ENCODE results near the gene MED12L. TPM values are rescaled to one million over a fixed set of nuclear protein-coding genes. Genes with fewer than 3 reads are reported as not detected.

Gene MED12L
- total and polyA plus RNA-seq, 10 of the 15 experiments (the other 5 are each of a cell fraction or from before 2014, with no cell fraction given): 0.01 to 0.06 (median 0.03) TPM; not detected in 2

GRCh38 chr3:151320131-151320530 lies 234.7 kb downstream of the MED12L start:
- WGBS (ENCODE audit: insufficient coverage, insufficient replicate concordance, low lambda C conversion rate, missing lambda C conversion rate): 2% methylated on average over 2 of the region's 2 CpGs

DNA sequence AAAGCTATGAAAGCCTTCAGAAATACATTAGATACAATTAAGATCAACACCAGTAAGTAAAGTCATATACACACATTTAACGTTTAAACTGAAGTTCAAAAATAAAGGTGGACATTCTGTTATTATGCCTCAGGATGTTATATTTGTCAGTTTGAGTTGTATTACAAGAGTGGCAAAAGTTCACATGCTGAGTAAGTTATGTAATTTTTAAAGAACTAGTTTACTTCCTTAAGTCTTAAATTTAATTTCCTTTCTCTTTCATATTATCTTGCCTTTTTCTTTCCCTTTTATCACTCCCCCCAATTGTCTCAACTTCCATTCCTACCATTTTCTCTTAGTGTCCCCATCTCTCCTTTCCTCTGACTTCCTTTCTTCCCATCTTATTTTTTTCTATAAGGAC lies 236.1 kb downstream of the MED12L start:
- FAIRE-seq: no peak

More at GRCh38 chr3:151320131-151320530, 234.7 kb downstream of the MED12L start:
- Histone ChIP-seq H3K36me3 (ENCODE audit: control insufficient read depth in 2 of 2, insufficient read depth in 2 of 2, low read length in 1 of 2) (no peaks in the 10 kb centered on the region), H3K4me2 (ENCODE audit: control insufficient read depth, insufficient read depth) (no peak overlapping the region), H2AFZ (ENCODE audit: control insufficient read depth, low read depth, low read length) (no peak overlapping the region), H3K9ac (ENCODE audit: control insufficient read depth, insufficient read depth, low read length) (no peak overlapping the region), H3K9me3 (replicated peaks; ENCODE audit: control insufficient read depth, insufficient read depth, low read length) (no peaks in the 10 kb centered on the region), H3K4me1 (ENCODE audit: control insufficient read depth, insufficient read depth, low read length) (no peaks in the 10 kb centered on the region), H3K27ac (ENCODE audit: control insufficient read depth, insufficient read depth) (no peak overlapping the region), H3K79me2 (ENCODE audit: control insufficient read depth, insufficient read depth, low read length) (no peaks in the 10 kb centered on the region), H3K27me3 (replicated peaks in 1 of 2; ENCODE audit: control insufficient read depth in 2 of 2, insufficient read depth in 2 of 2, low read length in 1 of 2) (no peaks in the 10 kb centered on the region; a peak in 2 of 4 replicates), H3K4me3 (no peak overlapping the region), H4K20me1 (ENCODE audit: control insufficient read depth, insufficient read depth) (no peaks in the 10 kb centered on the region)
- CTCF ChIA-PET: no interaction called here
- POLR2A ChIA-PET: no interaction called here
- BruUV-seq (replicated peaks): no TSS peak
- FAIRE-seq (no peak), DNase-seq (ENCODE audit: low read depth, low spot score) (no peak), ATAC-seq (no peak)
- RAD21 ChIA-PET (ENCODE audit: unreplicated experiment): no interaction called here
- in situ Hi-C loops (cut with MboI) (no loop called here), intact Hi-C loops (cut with micrococcal nuclease; ENCODE audit: unreplicated experiment) (no loop called here)
- TF ChIP-seq, protein P1, sequence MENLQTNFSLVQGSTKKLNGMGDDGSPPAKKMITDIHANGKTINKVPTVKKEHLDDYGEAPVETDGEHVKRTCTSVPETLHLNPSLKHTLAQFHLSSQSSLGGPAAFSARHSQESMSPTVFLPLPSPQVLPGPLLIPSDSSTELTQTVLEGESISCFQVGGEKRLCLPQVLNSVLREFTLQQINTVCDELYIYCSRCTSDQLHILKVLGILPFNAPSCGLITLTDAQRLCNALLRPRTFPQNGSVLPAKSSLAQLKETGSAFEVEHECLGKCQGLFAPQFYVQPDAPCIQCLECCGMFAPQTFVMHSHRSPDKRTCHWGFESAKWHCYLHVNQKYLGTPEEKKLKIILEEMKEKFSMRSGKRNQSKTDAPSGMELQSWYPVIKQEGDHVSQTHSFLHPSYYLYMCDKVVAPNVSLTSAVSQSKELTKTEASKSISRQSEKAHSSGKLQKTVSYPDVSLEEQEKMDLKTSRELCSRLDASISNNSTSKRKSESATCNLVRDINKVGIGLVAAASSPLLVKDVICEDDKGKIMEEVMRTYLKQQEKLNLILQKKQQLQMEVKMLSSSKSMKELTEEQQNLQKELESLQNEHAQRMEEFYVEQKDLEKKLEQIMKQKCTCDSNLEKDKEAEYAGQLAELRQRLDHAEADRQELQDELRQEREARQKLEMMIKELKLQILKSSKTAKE (IDR thresholded peaks at IDR 0.05; ENCODE audit: low read depth, poor library complexity, severe bottlenecking): no peak
- TF ChIP-seq NR2F1 (conservative IDR thresholded peaks at IDR 0.05): no peak
- no peak for TF ChIP-seq SMC3 (IDR thresholded peaks at IDR 0.05; ENCODE audit: borderline replicate concordance, low read length)
- no peak for TF ChIP-seq NR2C1 (IDR thresholded peaks at IDR 0.05)
- no peak for TF ChIP-seq PAX8 (IDR thresholded peaks at IDR 0.05)
- no peak for TF ChIP-seq DPF2 (IDR thresholded peaks at IDR 0.05)
- TF ChIP-seq MEF2A (IDR thresholded peaks at IDR 0.05; ENCODE audit: insufficient read depth, low read depth, low read length): no peak
- SMC1A ChIA-PET (ENCODE audit: uncharacterized antibody, unreplicated experiment): interaction anchor here (1.5 kb wide), 1 partner anchor 29 kb away, joined by 5 read pairs; no protein-coding TSS in a partner anchor

More for the DNA sequence above, 236.1 kb downstream of the MED12L start:
- Histone ChIP-seq H3K27ac (ENCODE audit: control insufficient read depth, insufficient read depth) (no peak overlapping the region), H3K9me3 (replicated peaks; ENCODE audit: control insufficient read depth, insufficient read depth, low read length) (no peaks in the 10 kb centered on the region), H3K79me2 (ENCODE audit: control insufficient read depth, insufficient read depth, low read length) (no peaks in the 10 kb centered on the region), H3K4me1 (ENCODE audit: control insufficient read depth, insufficient read depth, low read length) (no peaks in the 10 kb centered on the region), H3K9ac (ENCODE audit: control insufficient read depth, insufficient read depth, low read length) (no peak overlapping the region), H4K20me1 (ENCODE audit: control insufficient read depth, insufficient read depth) (no peaks in the 10 kb centered on the region), H3K27me3 (replicated peaks in 1 of 2; ENCODE audit: control insufficient read depth in 2 of 2, insufficient read depth in 2 of 2, low read length in 1 of 2) (no peaks in the 10 kb centered on the region; a peak in 2 of 4 replicates), H3K4me2 (ENCODE audit: control insufficient read depth, insufficient read depth) (no peak overlapping the region), H2AFZ (ENCODE audit: control insufficient read depth, low read depth, low read length) (no peak overlapping the region), H3K36me3 (ENCODE audit: control insufficient read depth in 2 of 2, insufficient read depth in 2 of 2, low read length in 1 of 2) (no peaks in the 10 kb centered on the region), H3K4me3 (no peak overlapping the region)
- ChIA-PET CTCF (interaction anchor here (0.6 kb wide), 1 partner anchor 1572 kb away, joined by 3 read pairs; no protein-coding TSS in a partner anchor), POLR2A (no interaction called here), SMC1A (ENCODE audit: uncharacterized antibody, unreplicated experiment) (interaction anchor here (1.6 kb wide), 1 partner anchor 14 kb away, joined by 3 read pairs; no protein-coding TSS in a partner anchor), RAD21 (ENCODE audit: unreplicated experiment) (no interaction called here)
- in situ Hi-C loops (cut with MboI): no loop called here
- intact Hi-C loops (cut with micrococcal nuclease; ENCODE audit: unreplicated experiment): no loop called here
- DNase-seq (ENCODE audit: low read depth, low spot score): no peak
- no TSS peak for BruUV-seq (replicated peaks)
- TF ChIP-seq, protein P2, sequence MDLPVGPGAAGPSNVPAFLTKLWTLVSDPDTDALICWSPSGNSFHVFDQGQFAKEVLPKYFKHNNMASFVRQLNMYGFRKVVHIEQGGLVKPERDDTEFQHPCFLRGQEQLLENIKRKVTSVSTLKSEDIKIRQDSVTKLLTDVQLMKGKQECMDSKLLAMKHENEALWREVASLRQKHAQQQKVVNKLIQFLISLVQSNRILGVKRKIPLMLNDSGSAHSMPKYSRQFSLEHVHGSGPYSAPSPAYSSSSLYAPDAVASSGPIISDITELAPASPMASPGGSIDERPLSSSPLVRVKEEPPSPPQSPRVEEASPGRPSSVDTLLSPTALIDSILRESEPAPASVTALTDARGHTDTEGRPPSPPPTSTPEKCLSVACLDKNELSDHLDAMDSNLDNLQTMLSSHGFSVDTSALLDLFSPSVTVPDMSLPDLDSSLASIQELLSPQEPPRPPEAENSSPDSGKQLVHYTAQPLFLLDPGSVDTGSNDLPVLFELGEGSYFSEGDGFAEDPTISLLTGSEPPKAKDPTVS (IDR thresholded peaks at IDR 0.05; ENCODE audit: low read depth, low read length): no peak
- TF ChIP-seq, protein P3, sequence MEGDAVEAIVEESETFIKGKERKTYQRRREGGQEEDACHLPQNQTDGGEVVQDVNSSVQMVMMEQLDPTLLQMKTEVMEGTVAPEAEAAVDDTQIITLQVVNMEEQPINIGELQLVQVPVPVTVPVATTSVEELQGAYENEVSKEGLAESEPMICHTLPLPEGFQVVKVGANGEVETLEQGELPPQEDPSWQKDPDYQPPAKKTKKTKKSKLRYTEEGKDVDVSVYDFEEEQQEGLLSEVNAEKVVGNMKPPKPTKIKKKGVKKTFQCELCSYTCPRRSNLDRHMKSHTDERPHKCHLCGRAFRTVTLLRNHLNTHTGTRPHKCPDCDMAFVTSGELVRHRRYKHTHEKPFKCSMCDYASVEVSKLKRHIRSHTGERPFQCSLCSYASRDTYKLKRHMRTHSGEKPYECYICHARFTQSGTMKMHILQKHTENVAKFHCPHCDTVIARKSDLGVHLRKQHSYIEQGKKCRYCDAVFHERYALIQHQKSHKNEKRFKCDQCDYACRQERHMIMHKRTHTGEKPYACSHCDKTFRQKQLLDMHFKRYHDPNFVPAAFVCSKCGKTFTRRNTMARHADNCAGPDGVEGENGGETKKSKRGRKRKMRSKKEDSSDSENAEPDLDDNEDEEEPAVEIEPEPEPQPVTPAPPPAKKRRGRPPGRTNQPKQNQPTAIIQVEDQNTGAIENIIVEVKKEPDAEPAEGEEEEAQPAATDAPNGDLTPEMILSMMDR (IDR thresholded peaks at IDR 0.05 in 2 of 3, conservative IDR thresholded peaks at IDR 0.05 in 1 of 3; ENCODE audit: control insufficient read depth in 2 of 3, extremely low read depth in 1 of 3, insufficient read depth in 1 of 3, low read depth in 3 of 3, low read length in 3 of 3): no peak
- WGBS (ENCODE audit: insufficient coverage, insufficient replicate concordance, low lambda C conversion rate, missing lambda C conversion rate): 0% methylated on average over 1 of the region's 1 CpG
- no peak for ATAC-seq

Measured in GM12878 (cell line).